ENCODE results near the gene YWHAB. TPM values are rescaled to one million over a fixed set of nuclear protein-coding genes. Genes with fewer than 3 reads are reported as not detected.

The YWHAB gene
- total RNA-seq, 1 experiment from 2014 or later, result 216 TPM

DNA sequence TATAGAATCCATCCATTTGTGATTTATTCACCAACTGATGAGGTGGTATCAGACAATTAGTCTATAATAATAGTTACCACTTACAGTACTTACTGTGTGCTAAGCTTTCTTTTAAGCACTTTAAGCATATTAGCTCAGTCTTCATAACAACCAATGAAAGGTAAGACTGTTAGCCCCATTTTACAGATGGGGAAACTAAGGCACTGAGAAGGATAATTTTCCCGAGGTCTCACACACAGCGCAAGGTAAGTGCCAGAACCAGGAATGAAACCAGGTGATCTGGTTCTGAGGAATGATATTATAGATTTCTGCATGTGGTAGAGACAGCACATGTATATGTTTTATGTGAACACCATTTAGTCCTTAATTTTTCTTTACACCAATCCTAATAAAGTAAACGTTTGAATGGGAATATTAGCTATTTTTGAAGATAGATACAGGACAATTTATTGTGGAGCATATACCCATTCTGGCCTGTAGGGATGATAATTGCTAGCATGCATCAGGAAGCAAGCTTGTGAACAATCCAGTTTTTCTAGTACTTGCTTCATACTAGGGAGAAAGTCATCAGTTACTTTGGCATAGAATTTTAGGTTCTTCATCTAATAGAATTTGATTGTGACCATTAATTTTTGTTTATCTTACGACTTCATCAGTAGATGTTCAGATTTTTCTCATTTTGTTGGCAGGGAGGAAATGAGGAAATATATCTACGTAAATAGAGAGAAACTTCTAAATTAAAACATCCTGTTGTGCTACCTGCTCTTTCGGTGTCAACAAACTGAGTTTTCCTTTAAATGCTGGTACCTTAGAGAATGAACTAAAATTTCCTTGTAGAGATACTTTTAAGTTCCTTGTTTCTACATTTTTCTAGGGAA, 3.0 kb downstream of the YWHAB start:
- ATAC-seq, result no peak

More for the DNA sequence above, 3.0 kb downstream of the YWHAB start:
- peaks cover 49% of the 10 kb centered on the region for H3K4me1 Mint-ChIP-seq
- no peaks in the 10 kb centered on the region for H3K9me3 Mint-ChIP-seq
- POLR2A ChIA-PET, result interaction anchor here (0.5 to 1.4 kb wide), 2 partner anchors 21 to 124 kb away, joined by 3 to 4 read pairs; no protein-coding TSS in a partner anchor
- TF ChIP-seq ZNF317 (CRISPR knock-in tag; IDR thresholded peaks at IDR 0.05; ENCODE audit: borderline replicate concordance, low read depth) (no peak), MXD4 (CRISPR knock-in tag; IDR thresholded peaks at IDR 0.05; ENCODE audit: borderline replicate concordance) (no peak), NR1H2 (CRISPR knock-in tag; IDR thresholded peaks at IDR 0.05) (no peak), NR2C2 (CRISPR knock-in tag; IDR thresholded peaks at IDR 0.05) (no peak), ELF4 (CRISPR knock-in tag; IDR thresholded peaks at IDR 0.05; ENCODE audit: low read depth) (no peak), SP1 (CRISPR knock-in tag; conservative IDR thresholded peaks at IDR 0.05) (no peak), TCF7 (CRISPR knock-in tag; IDR thresholded peaks at IDR 0.05; ENCODE audit: low read depth) (no peak), ZNF263 (CRISPR knock-in tag; IDR thresholded peaks at IDR 0.05; ENCODE audit: low read depth) (no peak), CREM (CRISPR knock-in tag; IDR thresholded peaks at IDR 0.05) (no peak), TEAD4 (CRISPR knock-in tag; IDR thresholded peaks at IDR 0.05) (no peak), MYBL2 (CRISPR knock-in tag; IDR thresholded peaks at IDR 0.05) (no peak), JAZF1 (CRISPR knock-in tag; IDR thresholded peaks at IDR 0.05) (no peak), CREB1 (CRISPR knock-in tag; IDR thresholded peaks at IDR 0.05) (no peak)
- TF ChIP-seq, protein P1, sequence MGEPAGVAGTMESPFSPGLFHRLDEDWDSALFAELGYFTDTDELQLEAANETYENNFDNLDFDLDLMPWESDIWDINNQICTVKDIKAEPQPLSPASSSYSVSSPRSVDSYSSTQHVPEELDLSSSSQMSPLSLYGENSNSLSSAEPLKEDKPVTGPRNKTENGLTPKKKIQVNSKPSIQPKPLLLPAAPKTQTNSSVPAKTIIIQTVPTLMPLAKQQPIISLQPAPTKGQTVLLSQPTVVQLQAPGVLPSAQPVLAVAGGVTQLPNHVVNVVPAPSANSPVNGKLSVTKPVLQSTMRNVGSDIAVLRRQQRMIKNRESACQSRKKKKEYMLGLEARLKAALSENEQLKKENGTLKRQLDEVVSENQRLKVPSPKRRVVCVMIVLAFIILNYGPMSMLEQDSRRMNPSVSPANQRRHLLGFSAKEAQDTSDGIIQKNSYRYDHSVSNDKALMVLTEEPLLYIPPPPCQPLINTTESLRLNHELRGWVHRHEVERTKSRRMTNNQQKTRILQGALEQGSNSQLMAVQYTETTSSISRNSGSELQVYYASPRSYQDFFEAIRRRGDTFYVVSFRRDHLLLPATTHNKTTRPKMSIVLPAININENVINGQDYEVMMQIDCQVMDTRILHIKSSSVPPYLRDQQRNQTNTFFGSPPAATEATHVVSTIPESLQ (CRISPR knock-in tag; IDR thresholded peaks at IDR 0.05), result no peak
- TF ChIP-seq, protein P2, sequence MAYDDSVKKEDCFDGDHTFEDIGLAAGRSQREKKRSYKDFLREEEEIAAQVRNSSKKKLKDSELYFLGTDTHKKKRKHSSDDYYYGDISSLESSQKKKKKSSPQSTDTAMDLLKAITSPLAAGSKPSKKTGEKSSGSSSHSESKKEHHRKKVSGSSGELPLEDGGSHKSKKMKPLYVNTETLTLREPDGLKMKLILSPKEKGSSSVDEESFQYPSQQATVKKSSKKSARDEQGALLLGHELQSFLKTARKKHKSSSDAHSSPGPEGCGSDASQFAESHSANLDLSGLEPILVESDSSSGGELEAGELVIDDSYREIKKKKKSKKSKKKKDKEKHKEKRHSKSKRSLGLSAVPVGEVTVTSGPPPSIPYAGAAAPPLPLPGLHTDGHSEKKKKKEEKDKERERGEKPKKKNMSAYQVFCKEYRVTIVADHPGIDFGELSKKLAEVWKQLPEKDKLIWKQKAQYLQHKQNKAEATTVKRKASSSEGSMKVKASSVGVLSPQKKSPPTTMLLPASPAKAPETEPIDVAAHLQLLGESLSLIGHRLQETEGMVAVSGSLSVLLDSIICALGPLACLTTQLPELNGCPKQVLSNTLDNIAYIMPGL (CRISPR knock-in tag; IDR thresholded peaks at IDR 0.05), result no peak
- TF ChIP-seq, protein P3, sequence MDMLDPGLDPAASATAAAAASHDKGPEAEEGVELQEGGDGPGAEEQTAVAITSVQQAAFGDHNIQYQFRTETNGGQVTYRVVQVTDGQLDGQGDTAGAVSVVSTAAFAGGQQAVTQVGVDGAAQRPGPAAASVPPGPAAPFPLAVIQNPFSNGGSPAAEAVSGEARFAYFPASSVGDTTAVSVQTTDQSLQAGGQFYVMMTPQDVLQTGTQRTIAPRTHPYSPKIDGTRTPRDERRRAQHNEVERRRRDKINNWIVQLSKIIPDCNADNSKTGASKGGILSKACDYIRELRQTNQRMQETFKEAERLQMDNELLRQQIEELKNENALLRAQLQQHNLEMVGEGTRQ (CRISPR knock-in tag; IDR thresholded peaks at IDR 0.05), result no peak
- TF ChIP-seq, protein P4, sequence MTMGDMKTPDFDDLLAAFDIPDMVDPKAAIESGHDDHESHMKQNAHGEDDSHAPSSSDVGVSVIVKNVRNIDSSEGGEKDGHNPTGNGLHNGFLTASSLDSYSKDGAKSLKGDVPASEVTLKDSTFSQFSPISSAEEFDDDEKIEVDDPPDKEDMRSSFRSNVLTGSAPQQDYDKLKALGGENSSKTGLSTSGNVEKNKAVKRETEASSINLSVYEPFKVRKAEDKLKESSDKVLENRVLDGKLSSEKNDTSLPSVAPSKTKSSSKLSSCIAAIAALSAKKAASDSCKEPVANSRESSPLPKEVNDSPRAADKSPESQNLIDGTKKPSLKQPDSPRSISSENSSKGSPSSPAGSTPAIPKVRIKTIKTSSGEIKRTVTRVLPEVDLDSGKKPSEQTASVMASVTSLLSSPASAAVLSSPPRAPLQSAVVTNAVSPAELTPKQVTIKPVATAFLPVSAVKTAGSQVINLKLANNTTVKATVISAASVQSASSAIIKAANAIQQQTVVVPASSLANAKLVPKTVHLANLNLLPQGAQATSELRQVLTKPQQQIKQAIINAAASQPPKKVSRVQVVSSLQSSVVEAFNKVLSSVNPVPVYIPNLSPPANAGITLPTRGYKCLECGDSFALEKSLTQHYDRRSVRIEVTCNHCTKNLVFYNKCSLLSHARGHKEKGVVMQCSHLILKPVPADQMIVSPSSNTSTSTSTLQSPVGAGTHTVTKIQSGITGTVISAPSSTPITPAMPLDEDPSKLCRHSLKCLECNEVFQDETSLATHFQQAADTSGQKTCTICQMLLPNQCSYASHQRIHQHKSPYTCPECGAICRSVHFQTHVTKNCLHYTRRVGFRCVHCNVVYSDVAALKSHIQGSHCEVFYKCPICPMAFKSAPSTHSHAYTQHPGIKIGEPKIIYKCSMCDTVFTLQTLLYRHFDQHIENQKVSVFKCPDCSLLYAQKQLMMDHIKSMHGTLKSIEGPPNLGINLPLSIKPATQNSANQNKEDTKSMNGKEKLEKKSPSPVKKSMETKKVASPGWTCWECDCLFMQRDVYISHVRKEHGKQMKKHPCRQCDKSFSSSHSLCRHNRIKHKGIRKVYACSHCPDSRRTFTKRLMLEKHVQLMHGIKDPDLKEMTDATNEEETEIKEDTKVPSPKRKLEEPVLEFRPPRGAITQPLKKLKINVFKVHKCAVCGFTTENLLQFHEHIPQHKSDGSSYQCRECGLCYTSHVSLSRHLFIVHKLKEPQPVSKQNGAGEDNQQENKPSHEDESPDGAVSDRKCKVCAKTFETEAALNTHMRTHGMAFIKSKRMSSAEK (CRISPR knock-in tag; IDR thresholded peaks at IDR 0.05; ENCODE audit: borderline replicate concordance), result no peak
- TF ChIP-seq, protein P5, sequence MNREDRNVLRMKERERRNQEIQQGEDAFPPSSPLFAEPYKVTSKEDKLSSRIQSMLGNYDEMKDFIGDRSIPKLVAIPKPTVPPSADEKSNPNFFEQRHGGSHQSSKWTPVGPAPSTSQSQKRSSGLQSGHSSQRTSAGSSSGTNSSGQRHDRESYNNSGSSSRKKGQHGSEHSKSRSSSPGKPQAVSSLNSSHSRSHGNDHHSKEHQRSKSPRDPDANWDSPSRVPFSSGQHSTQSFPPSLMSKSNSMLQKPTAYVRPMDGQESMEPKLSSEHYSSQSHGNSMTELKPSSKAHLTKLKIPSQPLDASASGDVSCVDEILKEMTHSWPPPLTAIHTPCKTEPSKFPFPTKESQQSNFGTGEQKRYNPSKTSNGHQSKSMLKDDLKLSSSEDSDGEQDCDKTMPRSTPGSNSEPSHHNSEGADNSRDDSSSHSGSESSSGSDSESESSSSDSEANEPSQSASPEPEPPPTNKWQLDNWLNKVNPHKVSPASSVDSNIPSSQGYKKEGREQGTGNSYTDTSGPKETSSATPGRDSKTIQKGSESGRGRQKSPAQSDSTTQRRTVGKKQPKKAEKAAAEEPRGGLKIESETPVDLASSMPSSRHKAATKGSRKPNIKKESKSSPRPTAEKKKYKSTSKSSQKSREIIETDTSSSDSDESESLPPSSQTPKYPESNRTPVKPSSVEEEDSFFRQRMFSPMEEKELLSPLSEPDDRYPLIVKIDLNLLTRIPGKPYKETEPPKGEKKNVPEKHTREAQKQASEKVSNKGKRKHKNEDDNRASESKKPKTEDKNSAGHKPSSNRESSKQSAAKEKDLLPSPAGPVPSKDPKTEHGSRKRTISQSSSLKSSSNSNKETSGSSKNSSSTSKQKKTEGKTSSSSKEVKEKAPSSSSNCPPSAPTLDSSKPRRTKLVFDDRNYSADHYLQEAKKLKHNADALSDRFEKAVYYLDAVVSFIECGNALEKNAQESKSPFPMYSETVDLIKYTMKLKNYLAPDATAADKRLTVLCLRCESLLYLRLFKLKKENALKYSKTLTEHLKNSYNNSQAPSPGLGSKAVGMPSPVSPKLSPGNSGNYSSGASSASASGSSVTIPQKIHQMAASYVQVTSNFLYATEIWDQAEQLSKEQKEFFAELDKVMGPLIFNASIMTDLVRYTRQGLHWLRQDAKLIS (CRISPR knock-in tag; IDR thresholded peaks at IDR 0.05; ENCODE audit: borderline replicate concordance), result no peak
- H3K4me3 Mint-ChIP-seq, result no peak overlapping the region
- H3K27me3 Mint-ChIP-seq (ENCODE audit: low read depth), result no peaks in the 10 kb centered on the region
- no peak for DNase-seq (ENCODE audit: low spot score)
- H3K36me3 Mint-ChIP-seq, result 0 out of 2 replicates have a peak, but pooled peaks cover 5% of the 10 kb centered on the region
- H3K27ac Mint-ChIP-seq, result no peak overlapping the region; the same call in 1 of the 2 replicates
- CTCF ChIA-PET, result interaction anchor here (0.7 to 3.0 kb wide), 7 partner anchors 8 to 103 kb away, joined by 3 to 13 read pairs (median 3); partner anchors contain the start of gene PABPC1L

Measured in WTC11 (cell line).